Activated B cell treated with CpG ODN at 0.5 μM for 24 hours (primary cell): ENCODE results near the gene NCOA6. TPM values are rescaled to one million over a fixed set of nuclear protein-coding genes. Genes with fewer than 3 reads are reported as not detected.

Experiments
- ATAC-seq: fragments of 200-7000 bp; cut with Tn5 transposase; one replicate; pipeline ENCODE4 v1.10.0; 2021; ENCODE audit warnings: low read depth, mild to moderate bottlenecking, moderate library complexity
- CTCF ChIA-PET: fragments of 350-600 bp; sonication (Branson Sonifier 250); formaldehyde crosslinking; loops from one replicate; lab custom pipeline; 2021; ENCODE audit warnings: antibody characterized with exemption; lab: Charles Lee
- POLR2A ChIA-PET: fragments of 350-600 bp; sonication (Branson Sonifier 250); formaldehyde crosslinking; loops from one replicate; lab custom pipeline; 2021; ENCODE audit warnings: antibody characterized with exemption; lab: Charles Lee
- DNase-seq: peaks from one replicate; pipeline ENCODE4 v3.0.0; 2022
- H3K27ac Mint-ChIP-seq: one replicate; pipeline ENCODE4 v1.8.0; 2020; ENCODE audit warnings: mixed read lengths
- H3K27me3 Mint-ChIP-seq: one replicate; pipeline ENCODE4 v1.8.0; 2021; ENCODE audit warnings: mixed read lengths
- H3K36me3 Mint-ChIP-seq: one replicate; pipeline ENCODE4 v1.8.0; 2021; ENCODE audit warnings: low read depth, mixed read lengths
- H3K4me1 Mint-ChIP-seq: one replicate; pipeline ENCODE4 v1.8.0; 2021; ENCODE audit warnings: mixed read lengths
- H3K4me3 Mint-ChIP-seq: one replicate; pipeline ENCODE4 v1.8.0; 2020; ENCODE audit warnings: mild to moderate bottlenecking, mixed read lengths
- H3K9me3 Mint-ChIP-seq: one replicate; pipeline ENCODE4 v1.8.0; 2020; ENCODE audit warnings: mixed read lengths
- CTCF ChIP-seq: fragments of 200-600 bp; IDR thresholded peaks from one replicate; pipeline ENCODE4 v1.8.0; 2022; ENCODE audit warnings: antibody characterized with exemption, mild to moderate bottlenecking
- intact Hi-C: fragments of 100-400 bp; cut with micrococcal nuclease; formaldehyde crosslinking; loops from one replicate; pipeline ENCODE4 v1.15.1; 2024
- total RNA-seq: library from RNA; stranded (reverse); gene quantifications from 2 replicates; pipeline ENCODE4 v1.2.3, GENCODE V29; 2022

Gene NCOA6
- total RNA-seq, 1 donor from 2014 or later: 24.0 TPM

GRCh38 chr20:34861386-34862084 is 36.1 kb upstream of the NCOA6 start:
- Mint-ChIP-seq H3K36me3 (peaks cover 19% of the 10 kb centered on the region), H3K4me1 (no peaks in the 10 kb centered on the region), H3K9me3 (no peaks in the 10 kb centered on the region), H3K27me3 (no peaks in the 10 kb centered on the region), H3K27ac (no peak overlapping the region), H3K4me3 (no peak overlapping the region)
- intact Hi-C loops: no loop called here
- DNase-seq (no peak), ATAC-seq (no peak)
- ChIA-PET POLR2A (no interaction called here), CTCF (no interaction called here)
- TF ChIP-seq CTCF: no peak

- CTCF ChIA-PET: no interaction called here
- Mint-ChIP-seq H3K9me3 (no peaks in the 10 kb centered on the region), H3K27me3 (no peaks in the 10 kb centered on the region), H3K27ac (no peak overlapping the region), H3K4me1 (no peaks in the 10 kb centered on the region), H3K36me3 (peaks cover 26% of the 10 kb centered on the region), H3K4me3 (no peak overlapping the region)
- POLR2A ChIA-PET: interaction anchor here (0.7 kb wide), 1 partner anchor 1013 kb away, joined by 3 read pairs; no protein-coding TSS in a partner anchor
- TF ChIP-seq CTCF: no peak
- DNase-seq (no peak), ATAC-seq (no peak)
- intact Hi-C loops: no loop called here
Observed at GRCh38 chr20:34859826-34860545, 34.5 kb upstream of the NCOA6 start.

GRCh38 chr20:34859367-34859766 is 33.9 kb upstream of the NCOA6 start:
- intact Hi-C loops: no loop called here
- no peak for TF ChIP-seq CTCF

GRCh38 chr20:34852298-34852697 is 26.8 kb upstream of the NCOA6 start:
- Mint-ChIP-seq H3K27ac (no peak overlapping the region), H3K9me3 (no peaks in the 10 kb centered on the region), H3K4me1 (no peaks in the 10 kb centered on the region), H3K36me3 (peaks cover 40% of the 10 kb centered on the region), H3K27me3 (no peaks in the 10 kb centered on the region), H3K4me3 (no peak overlapping the region)
- no peak for TF ChIP-seq CTCF
- intact Hi-C loops: no loop called here
- DNase-seq: no peak
- POLR2A ChIA-PET: interaction anchor here (0.6 to 0.7 kb wide), 2 partner anchors 28 to 136 kb away, joined by 3 read pairs; no protein-coding TSS in a partner anchor
- no peak for ATAC-seq
- CTCF ChIA-PET: interaction anchor here (0.6 to 0.9 kb wide), 2 partner anchors 16 to 484 kb away, joined by 3 read pairs; no protein-coding TSS in a partner anchor

More at GRCh38 chr20:34859367-34859766, 33.9 kb upstream of the NCOA6 start:
- Mint-ChIP-seq H3K4me1 (no peaks in the 10 kb centered on the region), H3K27me3 (no peaks in the 10 kb centered on the region), H3K4me3 (no peak overlapping the region), H3K9me3 (no peaks in the 10 kb centered on the region), H3K27ac (no peak overlapping the region), H3K36me3 (peaks cover 26% of the 10 kb centered on the region)
- DNase-seq: no peak
- ChIA-PET POLR2A (no interaction called here), CTCF (no interaction called here)
- ATAC-seq: no peak

GRCh38 chr20:34850969-34851368 is 25.5 kb upstream of the NCOA6 start:
- ATAC-seq (no peak), DNase-seq (no peak)
- Mint-ChIP-seq H3K4me1 (no peaks in the 10 kb centered on the region), H3K4me3 (no peak overlapping the region), H3K9me3 (no peaks in the 10 kb centered on the region), H3K27me3 (no peaks in the 10 kb centered on the region), H3K36me3 (peaks cover 43% of the 10 kb centered on the region), H3K27ac (no peak overlapping the region)
- intact Hi-C loops: no loop called here
- POLR2A ChIA-PET: no interaction called here
- CTCF ChIA-PET: no interaction called here
- TF ChIP-seq CTCF: no peak
